WTC11 (cell line): Measurements from ENCODE around the gene CYREN. TPM values are rescaled to one million over a fixed set of nuclear protein-coding genes. Genes with fewer than 3 reads are reported as not detected.

ENCODE experiments used
- ATAC-seq: fragments of 200-7000 bp; cut with Tn5 transposase; 2 replicates; pipeline ENCODE4 v1.10.0; 2021; ENCODE audit warnings: mild to moderate bottlenecking, moderate library complexity
- CTCF ChIA-PET: fragments of 300-600 bp; sonication (Branson Sonifier 250); formaldehyde crosslinking; loops from one replicate; lab custom pipeline; 2021; ENCODE audit warnings: antibody characterized with exemption; lab: Charles Lee
- POLR2A ChIA-PET: fragments of 350-600 bp; sonication (Branson Sonifier 250); formaldehyde crosslinking; loops from one replicate; lab custom pipeline; 2021; ENCODE audit warnings: antibody characterized with exemption; lab: Charles Lee
- DNase-seq: peaks from one replicate; pipeline ENCODE4 v3.0.0; 2021; ENCODE audit warnings: low spot score
- H3K27ac Mint-ChIP-seq: 2 replicates; pipeline ENCODE4 v1.8.0; 2021; ENCODE audit warnings: mixed read lengths
- H3K27me3 Mint-ChIP-seq: 2 replicates; pipeline ENCODE4 v1.8.0; 2021; ENCODE audit warnings: low read depth, mild to moderate bottlenecking, moderate library complexity, mixed read lengths
- H3K36me3 Mint-ChIP-seq: 2 replicates; pipeline ENCODE4 v1.8.0; 2021; ENCODE audit warnings: mixed read lengths
- H3K4me1 Mint-ChIP-seq: 2 replicates; pipeline ENCODE4 v1.8.0; 2022; ENCODE audit warnings: mixed read lengths
- H3K4me3 Mint-ChIP-seq: 2 replicates; pipeline ENCODE4 v1.8.0; 2021; ENCODE audit warnings: mild to moderate bottlenecking, moderate library complexity, mixed read lengths
- H3K9me3 Mint-ChIP-seq: 2 replicates; pipeline ENCODE4 v1.8.0; 2021; ENCODE audit warnings: mixed read lengths
- ARID4B ChIP-seq: sonication (generic); formaldehyde crosslinking; IDR thresholded peaks from 2 replicates; pipeline ENCODE4 v1.8.0; 2023; ENCODE audit warnings: missing genetic modification reagents, mild to moderate bottlenecking, borderline replicate concordance
- CREB1 ChIP-seq: sonication (generic); formaldehyde crosslinking; IDR thresholded peaks from 2 replicates; pipeline ENCODE4 v1.8.0; 2023; ENCODE audit warnings: mild to moderate bottlenecking, missing genetic modification reagents
- ELF4 ChIP-seq: sonication (generic); formaldehyde crosslinking; IDR thresholded peaks from 2 replicates; pipeline ENCODE4 v1.8.1; 2022; ENCODE audit warnings: low read depth, mild to moderate bottlenecking, moderate library complexity, missing genetic modification reagents
- EMX1 ChIP-seq: fragments of 250-450 bp; sonication (Bioruptor Pico); IDR thresholded peaks from 2 replicates; pipeline ENCODE4 v1.8.0; 2021; ENCODE audit warnings: mild to moderate bottlenecking
- ESRRA ChIP-seq: sonication (generic); formaldehyde crosslinking; IDR thresholded peaks from 2 replicates; pipeline ENCODE4 v1.8.1; 2022; ENCODE audit warnings: mild to moderate bottlenecking, missing genetic modification reagents, borderline replicate concordance
- FOXP4 ChIP-seq: sonication (generic); formaldehyde crosslinking; IDR thresholded peaks from 2 replicates; pipeline ENCODE4 v1.8.0; 2022; ENCODE audit warnings: mild to moderate bottlenecking, missing genetic modification reagents
- GABPB1 ChIP-seq: sonication (generic); formaldehyde crosslinking; IDR thresholded peaks from 2 replicates; pipeline ENCODE4 v1.8.1; 2023; ENCODE audit warnings: mild to moderate bottlenecking, missing genetic modification reagents
- GRHL2 ChIP-seq: fragments of 250-450 bp; sonication (Bioruptor Pico); IDR thresholded peaks from 2 replicates; pipeline ENCODE4 v1.8.0; 2022; ENCODE audit warnings: mild to moderate bottlenecking, moderate library complexity; ENCODE audit not compliant: insufficient replicate concordance, severe bottlenecking
- GTF2I ChIP-seq: fragments of 250-450 bp; sonication (Bioruptor Pico); conservative IDR thresholded peaks from 2 replicates; pipeline ENCODE4 v1.4.0; 2021; ENCODE audit warnings: mild to moderate bottlenecking
- IRF2 ChIP-seq: sonication (generic); formaldehyde crosslinking; IDR thresholded peaks from 2 replicates; pipeline ENCODE4 v1.8.0; 2022; ENCODE audit warnings: low read depth, missing genetic modification reagents, borderline replicate concordance
- MAX ChIP-seq: sonication (generic); formaldehyde crosslinking; IDR thresholded peaks from 2 replicates; pipeline ENCODE4 v1.8.0; 2022; ENCODE audit warnings: mild to moderate bottlenecking, missing genetic modification reagents
- MXD4 ChIP-seq: fragments of 250-450 bp; sonication (Bioruptor Pico); IDR thresholded peaks from 2 replicates; pipeline ENCODE4 v1.8.0; 2021; ENCODE audit warnings: mild to moderate bottlenecking, moderate library complexity, borderline replicate concordance
- NFATC4 ChIP-seq: fragments of 250-450 bp; sonication (Bioruptor Pico); IDR thresholded peaks from 2 replicates; pipeline ENCODE4 v1.9.0; 2021; ENCODE audit warnings: mild to moderate bottlenecking
- NR3C1 ChIP-seq: sonication (generic); formaldehyde crosslinking; conservative IDR thresholded peaks from 2 replicates; pipeline ENCODE4 v1.8.1; 2023; ENCODE audit warnings: low read depth, mild to moderate bottlenecking, missing genetic modification reagents
- PRDM15 ChIP-seq: sonication (generic); formaldehyde crosslinking; IDR thresholded peaks from 2 replicates; pipeline ENCODE4 v1.8.0; 2022; ENCODE audit warnings: missing genetic modification reagents
- SOX15 ChIP-seq: fragments of 250-450 bp; sonication (Bioruptor Pico); IDR thresholded peaks from 2 replicates; pipeline ENCODE4 v1.9.0; 2021; ENCODE audit warnings: mild to moderate bottlenecking
- USF2 ChIP-seq: sonication (generic); formaldehyde crosslinking; IDR thresholded peaks from 2 replicates; pipeline ENCODE4 v1.8.1; 2023; ENCODE audit warnings: mild to moderate bottlenecking, missing genetic modification reagents, moderate library complexity
- ZMAT4 ChIP-seq: fragments of 250-450 bp; sonication (Bioruptor Pico); IDR thresholded peaks from 2 replicates; pipeline ENCODE4 v1.9.0; 2021; ENCODE audit warnings: mild to moderate bottlenecking
- ZNF317 ChIP-seq: sonication (generic); formaldehyde crosslinking; IDR thresholded peaks from 2 replicates; pipeline ENCODE4 v1.8.1; 2023; ENCODE audit warnings: low read depth, mild to moderate bottlenecking, moderate library complexity, missing genetic modification reagents, borderline replicate concordance
- ZNF396 ChIP-seq: fragments of 250-450 bp; sonication (Bioruptor Pico); IDR thresholded peaks from 2 replicates; pipeline ENCODE4 v1.8.0; 2021; ENCODE audit warnings: mild to moderate bottlenecking, moderate library complexity, borderline replicate concordance
- ZNF416 ChIP-seq: fragments of 250-450 bp; sonication (Bioruptor Pico); IDR thresholded peaks from 2 replicates; pipeline ENCODE4 v1.9.0; 2021; ENCODE audit warnings: mild to moderate bottlenecking, inconsistent platforms
- ZSCAN18 ChIP-seq: fragments of 250-450 bp; sonication (Bioruptor Pico); IDR thresholded peaks from 2 replicates; pipeline ENCODE4 v2.1.2; 2022; ENCODE audit warnings: mild to moderate bottlenecking, moderate library complexity
- total RNA-seq: library from RNA; stranded (reverse); gene quantifications from 3 replicates; pipeline ENCODE4 v1.2.3, GENCODE V29; 2021

CYREN gene
- total RNA-seq, 1 experiment from 2014 or later = 37.9 TPM

GRCh38 chr7:135204876-135205275 is 34.4 kb upstream of the CYREN start (continued):
- TF ChIP-seq MAX (CRISPR knock-in tag) (no peak), PRDM15 (CRISPR knock-in tag) (no peak), USF2 (no peak), ZNF317 (CRISPR knock-in tag) (no peak), NR3C1 (CRISPR knock-in tag) (no peak)

GRCh38 chr7:135204341-135204749 is 33.8 kb upstream of the CYREN start:
- POLR2A ChIA-PET = no interaction called here
- H3K4me3 Mint-ChIP-seq = no peak overlapping the region
- peaks cover 20% of the 10 kb centered on the region for H3K4me1 Mint-ChIP-seq
- H3K27ac Mint-ChIP-seq = 0 out of 2 replicates have a peak overlapping the region, but pooled peaks have one; percentile 18
- no peak for DNase-seq
- TF ChIP-seq ESRRA = no peak
- TF ChIP-seq NFATC4 (CRISPR knock-in tag) = no peak
- TF ChIP-seq GABPB1 (CRISPR knock-in tag) = no peak
- TF ChIP-seq CREB1 (CRISPR knock-in tag) = no peak
- no peak for TF ChIP-seq ELF4
- TF ChIP-seq ZSCAN18 = no peak
- TF ChIP-seq SOX15 (CRISPR knock-in tag) = no peak
- no peak for TF ChIP-seq ZNF416 (CRISPR knock-in tag)
- no peak for TF ChIP-seq ZNF396 (CRISPR knock-in tag)
- TF ChIP-seq, all 79 proteins: peak for 0
- Mint-ChIP-seq H3K27me3 (no peaks in the 10 kb centered on the region), H3K36me3 (peaks cover 6% of the 10 kb centered on the region; the same call in 1 of the 2 replicates), H3K9me3 (no peaks in the 10 kb centered on the region)
- no peak for ATAC-seq
- CTCF ChIA-PET = interaction anchor here (1.1 kb wide), 1 partner anchor 34 kb away, joined by 4 read pairs; the partner anchor contains the start of gene CYREN

- H3K4me1 Mint-ChIP-seq = peaks cover 16% of the 10 kb centered on the region
- H3K9me3 Mint-ChIP-seq = no peaks in the 10 kb centered on the region
- DNase-seq = no peak
- no peak overlapping the region for H3K4me3 Mint-ChIP-seq
- ChIA-PET POLR2A (no interaction called here), CTCF (no interaction called here)
- no peak overlapping the region for H3K27ac Mint-ChIP-seq
- no peaks in the 10 kb centered on the region for H3K27me3 Mint-ChIP-seq
- peaks cover 13% of the 10 kb centered on the region for H3K36me3 Mint-ChIP-seq
- no peak for ATAC-seq
- no peak for TF ChIP-seq GRHL2 (CRISPR knock-in tag)
- no peak for TF ChIP-seq GTF2I
- TF ChIP-seq CREB1 (CRISPR knock-in tag) = no peak
- TF ChIP-seq EMX1 = no peak
- TF ChIP-seq ARID4B (CRISPR knock-in tag) = no peak
- no peak for TF ChIP-seq ZMAT4 (CRISPR knock-in tag)
- no peak for TF ChIP-seq FOXP4
- no peak for TF ChIP-seq ESRRA
- TF ChIP-seq MXD4 (CRISPR knock-in tag) = no peak
- no peak for TF ChIP-seq IRF2
Observed at GRCh38 chr7:135201350-135201749, 30.8 kb upstream of the CYREN start.
